Measurements from ENCODE around the gene OPN1SW.

Gene OPN1SW, protein sequence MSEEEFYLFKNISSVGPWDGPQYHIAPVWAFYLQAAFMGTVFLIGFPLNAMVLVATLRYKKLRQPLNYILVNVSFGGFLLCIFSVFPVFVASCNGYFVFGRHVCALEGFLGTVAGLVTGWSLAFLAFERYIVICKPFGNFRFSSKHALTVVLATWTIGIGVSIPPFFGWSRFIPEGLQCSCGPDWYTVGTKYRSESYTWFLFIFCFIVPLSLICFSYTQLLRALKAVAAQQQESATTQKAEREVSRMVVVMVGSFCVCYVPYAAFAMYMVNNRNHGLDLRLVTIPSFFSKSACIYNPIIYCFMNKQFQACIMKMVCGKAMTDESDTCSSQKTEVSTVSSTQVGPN

DNA sequence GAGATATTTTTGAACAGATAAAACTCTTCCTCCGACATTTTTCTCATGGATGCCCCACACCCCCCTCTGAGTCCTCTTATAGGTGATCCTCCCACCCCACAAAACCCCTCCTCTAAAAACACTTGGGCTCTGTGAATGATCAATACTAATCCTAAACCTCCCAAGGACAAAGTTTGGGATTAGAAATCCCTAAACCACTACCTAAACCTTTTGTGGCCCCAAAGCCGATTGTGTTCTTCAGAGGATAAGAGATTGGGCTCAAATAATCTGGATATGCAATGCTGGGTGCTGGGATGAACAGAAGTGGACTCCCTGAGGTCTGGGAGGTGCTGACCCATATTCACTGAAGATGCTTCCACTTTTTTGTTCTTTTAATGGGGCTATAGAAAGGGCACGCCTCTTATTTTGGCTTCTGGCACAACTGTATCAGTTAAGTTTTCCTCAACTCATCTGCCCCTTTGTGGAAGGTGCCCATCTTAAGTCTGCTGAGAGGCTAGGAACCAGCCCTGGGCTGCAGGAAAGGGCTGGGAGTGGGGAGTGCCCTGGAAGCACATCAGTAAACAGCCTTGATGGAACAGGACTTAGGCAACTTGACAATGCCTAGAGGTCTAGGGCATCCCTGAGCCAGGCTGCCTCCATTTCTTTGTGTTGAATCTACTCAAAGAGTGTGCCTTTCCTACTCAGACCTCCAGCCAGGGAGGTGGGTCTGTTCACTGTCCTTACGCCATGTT is at the start of gene OPN1SW:
OPN1SW (minus strand) TSS at position 51 of the 731 bp plus-strand sequence; CDS start at position 38, 13 bp downstream.
- no peak for DNase-seq

DNA sequence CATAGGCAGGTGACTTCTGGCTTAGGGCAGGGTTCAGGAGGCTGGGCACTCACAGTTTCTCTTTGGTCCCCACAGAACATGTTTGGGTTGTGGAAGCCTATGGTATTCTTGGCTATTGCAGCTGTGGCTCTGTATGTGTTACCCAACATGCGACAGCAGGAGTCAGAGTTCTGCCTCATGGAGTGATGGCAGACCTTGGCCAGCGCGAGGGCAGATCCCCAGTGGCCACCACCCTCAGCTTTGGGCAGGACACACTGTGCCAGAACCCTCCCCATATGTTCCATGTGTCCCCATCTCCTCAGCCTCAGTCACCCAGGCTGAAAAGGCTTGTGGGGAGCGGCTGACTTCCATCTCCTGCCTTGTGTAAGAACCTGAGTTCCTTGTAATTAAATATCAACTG is 46.1 kb upstream of the OPN1SW start:
- no peak for DNase-seq

DNA sequence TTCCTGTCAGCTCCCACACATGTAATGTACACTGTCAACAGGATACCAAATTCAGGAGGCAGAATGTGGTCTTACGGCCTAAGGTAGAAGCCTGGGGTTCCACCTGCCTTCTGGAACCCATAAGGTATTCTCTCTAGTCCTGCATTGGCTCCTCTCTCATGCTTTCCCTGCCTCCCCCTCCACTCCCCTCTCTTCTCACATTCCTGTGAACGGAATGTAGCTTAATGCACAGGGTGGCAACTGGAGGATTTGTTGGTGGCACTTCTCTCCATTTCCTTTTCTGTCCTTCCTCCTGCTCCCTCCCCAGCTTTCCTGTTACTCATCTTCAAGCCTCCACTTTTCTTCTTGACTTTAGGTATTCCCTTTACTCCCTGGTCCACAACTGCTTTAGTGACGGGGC is 43.1 kb upstream of the OPN1SW start:
- DNase-seq, result no peak

DNA sequence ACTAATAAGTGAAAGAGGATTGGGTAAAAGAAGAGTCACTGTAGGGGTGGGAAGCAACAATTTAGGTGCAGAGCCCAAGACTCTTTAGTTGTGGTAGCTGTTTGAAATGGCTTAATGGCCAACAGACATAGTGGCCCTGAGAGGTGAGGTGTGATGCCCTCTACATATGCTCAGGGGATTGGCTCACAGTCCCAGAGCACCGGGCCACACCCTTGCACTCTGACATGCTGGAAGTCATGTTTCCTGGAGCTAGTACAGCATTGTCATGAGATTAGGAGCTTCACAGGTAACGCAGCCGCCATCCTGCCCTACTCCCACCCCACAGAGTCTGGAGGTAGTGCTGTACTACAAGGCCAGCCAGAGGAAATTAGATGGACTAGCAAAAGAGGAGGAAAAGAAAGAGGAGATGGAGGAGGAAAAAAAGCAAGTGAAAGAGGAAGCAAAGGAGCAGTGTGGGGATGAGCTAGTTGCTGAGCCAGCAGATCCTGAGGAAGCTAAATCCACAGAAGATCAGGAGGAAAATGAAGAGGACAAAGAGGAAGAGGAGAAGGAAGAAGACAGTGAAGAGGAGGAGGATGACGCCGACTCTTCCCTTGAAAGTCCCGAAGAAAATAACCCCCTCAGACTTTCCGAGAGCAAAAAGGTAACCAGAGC is 39.8 kb upstream of the OPN1SW start:
- DNase-seq, result no peak

DNA sequence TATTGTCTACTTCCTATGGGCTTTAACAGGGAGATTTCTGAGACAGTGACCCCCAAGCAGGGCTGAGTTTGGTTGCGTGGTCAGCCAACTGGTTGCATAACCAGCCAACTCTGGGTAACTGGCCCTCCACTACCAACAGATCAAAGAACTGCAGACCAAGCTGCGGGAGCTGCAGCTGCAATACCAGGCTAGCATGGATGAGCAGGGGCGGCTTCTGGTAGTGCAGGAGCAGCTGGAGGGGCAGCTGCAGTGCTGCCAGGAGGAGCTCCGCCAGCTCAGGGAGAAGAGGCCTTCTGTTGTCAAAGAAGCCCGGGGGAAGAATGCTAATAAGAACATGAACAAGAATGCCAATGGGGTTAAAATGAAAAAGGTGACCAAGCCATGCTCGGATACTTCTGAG is 38.9 kb upstream of the OPN1SW start:
- DNase-seq, result no peak

DNA sequence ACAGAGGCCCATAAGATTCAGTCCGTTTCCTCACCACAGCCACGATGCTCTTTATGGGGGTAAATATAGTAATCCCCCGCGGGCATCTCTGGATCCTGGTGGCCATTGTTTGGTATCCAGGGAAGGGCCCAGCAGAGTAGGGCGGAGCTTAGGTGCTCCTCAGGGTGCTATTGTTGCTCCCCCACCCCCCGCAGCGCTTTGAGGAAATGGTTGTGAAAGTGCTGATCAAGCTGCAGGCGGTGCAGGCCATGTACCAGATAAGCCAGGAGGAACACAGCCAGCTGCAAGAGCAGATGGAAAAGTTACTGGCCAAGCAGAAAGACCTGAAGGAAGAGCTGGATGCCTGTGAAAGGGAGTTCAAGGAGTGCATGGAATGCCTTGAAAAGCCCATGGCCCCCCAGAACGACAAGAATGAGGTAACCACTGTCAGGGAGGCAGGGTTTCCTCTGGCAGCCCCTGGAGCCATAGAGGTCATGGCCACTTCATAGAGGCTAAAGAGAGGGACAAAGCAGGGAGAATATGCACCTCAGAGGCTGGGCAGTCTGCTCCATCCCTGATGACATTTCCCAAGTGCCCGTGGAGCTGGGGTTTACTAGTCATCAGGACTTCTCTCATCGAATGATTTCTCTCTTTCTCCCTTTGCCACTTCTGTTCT is 37.0 kb upstream of the OPN1SW start:
- DNase-seq, result no peak

DNA sequence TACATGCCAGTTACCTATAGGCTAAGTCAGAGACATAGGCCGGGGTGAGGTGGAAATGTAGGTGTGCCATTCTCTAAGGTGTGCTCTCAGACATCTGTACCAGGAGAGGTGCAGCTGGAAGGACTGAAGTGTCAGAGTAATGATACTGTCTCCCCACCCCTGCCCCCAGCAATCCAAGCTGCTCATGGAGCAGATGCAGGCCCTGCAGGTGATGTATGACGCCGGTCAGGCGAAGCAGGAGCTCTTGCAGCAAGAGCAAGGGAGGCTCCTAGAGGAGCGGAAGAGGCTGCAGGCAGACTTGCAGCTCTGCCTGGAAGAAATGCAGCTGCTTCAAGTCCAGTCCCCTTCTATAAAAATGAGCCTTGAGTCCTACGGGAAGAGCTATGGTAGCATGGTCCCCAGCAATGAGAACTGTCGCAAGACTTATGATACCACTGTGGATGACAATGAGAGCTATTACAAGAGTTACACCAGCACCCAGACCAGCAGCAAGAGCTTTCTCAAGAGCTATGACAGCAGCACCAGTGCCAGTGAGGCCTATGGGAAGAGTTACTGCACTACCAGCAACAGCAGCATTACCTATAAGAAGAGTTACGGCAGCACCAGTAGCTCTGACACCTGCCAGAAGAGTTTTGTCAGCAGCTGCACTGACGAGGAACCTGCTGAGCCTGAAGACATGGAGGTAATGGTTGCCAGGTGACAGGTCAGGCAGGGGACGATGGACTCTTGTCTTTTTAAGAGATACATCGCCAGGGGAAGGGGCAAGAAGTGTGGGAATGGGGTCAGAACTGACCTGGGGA is 36.2 kb upstream of the OPN1SW start:
- DNase-seq, result no peak

DNA sequence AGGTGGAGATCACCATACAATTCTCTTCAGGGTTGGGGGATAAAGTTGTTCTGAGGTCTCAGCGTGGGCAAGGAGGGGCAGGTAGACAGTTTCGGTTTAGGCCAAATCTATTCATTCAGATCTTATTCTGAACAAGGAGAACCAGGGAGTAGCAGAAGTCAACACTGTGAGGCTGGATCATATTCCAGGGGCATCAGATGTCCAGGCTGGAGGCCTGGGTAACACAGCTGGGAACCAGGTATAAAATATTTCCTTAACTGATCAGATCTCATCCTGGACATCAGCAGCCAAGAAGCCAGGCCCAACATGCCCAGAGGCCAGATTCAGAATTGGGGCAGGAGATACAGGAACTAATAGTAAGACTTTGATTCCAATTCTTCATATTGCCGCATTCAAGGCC is 35.4 kb upstream of the OPN1SW start:
- no peak for DNase-seq

DNA sequence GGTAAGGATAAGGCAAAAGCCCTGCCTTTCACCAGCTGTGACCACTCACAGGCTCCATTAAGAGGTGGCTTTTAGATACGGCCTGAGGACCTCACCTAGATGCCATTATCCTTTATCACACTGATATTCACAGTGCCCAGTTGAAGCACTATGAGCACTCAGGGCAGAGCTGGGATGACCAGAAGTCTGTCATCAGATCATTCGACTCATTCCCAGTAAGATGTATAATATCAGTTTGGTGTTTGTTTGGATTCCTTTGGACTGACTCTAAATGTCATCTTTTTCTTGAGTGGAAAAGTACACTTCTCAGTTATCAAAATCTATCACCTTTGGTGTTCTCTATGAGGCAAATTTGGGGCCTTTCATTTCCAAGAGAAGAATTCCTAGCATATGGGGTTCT is 34.9 kb upstream of the OPN1SW start:
- DNase-seq, result no peak

DNA sequence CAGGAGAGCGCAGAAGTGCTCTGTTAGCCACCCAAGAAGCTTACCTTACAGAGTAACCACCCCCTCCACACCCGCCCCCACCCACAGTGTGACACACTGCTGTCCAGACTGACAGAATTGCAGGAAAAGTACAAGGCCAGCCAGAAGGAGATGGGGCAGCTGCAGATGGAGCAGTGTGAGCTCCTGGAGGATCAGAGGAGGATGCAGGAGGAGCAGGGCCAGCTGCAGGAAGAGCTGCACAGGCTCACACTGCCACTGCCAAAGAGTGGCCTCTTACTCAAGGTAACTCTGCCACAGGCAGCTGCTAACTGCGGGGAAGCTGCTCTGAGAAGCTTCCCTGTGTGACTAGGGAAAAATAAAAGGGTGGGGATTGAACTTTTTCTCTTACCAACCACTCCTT is 33.8 kb upstream of the OPN1SW start:
- no peak for DNase-seq

DNA sequence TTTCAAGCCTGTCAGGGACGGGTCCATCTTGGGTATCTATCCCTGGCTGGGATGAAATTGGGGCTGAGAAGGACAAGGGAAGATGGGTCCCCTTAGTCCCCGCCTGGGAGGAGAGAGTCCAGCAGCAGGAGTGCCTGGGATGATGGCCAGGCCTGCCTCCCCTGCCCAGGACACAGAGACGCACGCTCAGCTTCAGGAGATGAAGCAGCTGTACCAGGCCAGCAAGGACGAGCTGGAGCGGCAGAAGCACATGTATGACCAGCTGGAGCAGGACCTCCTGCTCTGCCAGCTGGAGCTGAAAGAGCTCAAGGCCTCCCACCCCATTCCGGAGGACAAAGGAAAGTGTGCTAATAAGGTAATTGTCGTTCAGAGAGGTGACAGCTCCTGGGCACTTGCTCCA is 31.6 kb upstream of the OPN1SW start:
- DNase-seq, result no peak

DNA sequence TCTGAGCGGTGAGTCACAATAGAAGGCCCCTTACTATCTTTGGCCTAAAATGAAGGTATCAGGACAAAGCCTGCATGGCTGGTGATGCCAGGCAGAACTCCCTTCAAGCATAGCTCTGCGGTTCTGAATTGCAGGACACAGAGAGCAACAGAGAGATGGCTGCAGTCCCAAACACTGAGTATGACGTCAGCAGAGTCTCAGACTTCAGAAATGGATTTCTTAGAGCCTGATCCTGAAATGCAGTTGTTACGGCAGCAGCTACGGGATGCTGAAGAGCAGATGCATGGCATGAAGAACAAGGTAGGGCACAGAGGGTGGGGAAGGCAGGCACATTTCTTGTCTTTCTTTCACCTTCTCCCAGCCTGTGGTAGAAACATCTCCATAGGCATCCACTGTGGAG is 29.6 kb upstream of the OPN1SW start:
- no peak for DNase-seq

DNA sequence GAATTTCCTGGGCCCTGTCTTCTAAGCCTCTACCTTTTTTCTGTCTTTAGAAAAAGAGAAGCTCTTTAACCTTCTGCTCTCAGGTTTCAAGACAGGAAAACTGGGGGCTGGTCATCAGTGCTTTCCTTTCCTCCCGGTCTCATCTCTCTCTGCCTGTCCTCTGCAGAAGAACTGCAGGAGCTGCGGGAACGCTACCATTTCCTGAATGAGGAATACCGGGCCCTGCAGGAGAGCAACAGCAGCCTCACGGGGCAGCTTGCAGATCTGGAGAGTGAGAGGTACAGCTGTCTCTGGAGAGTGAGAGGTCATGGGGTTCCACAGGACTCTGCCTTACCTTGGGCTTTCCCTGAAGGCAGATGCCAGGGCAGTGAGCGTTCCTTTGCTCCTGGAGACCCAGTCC is 28.9 kb upstream of the OPN1SW start:
- no peak for DNase-seq

DNA sequence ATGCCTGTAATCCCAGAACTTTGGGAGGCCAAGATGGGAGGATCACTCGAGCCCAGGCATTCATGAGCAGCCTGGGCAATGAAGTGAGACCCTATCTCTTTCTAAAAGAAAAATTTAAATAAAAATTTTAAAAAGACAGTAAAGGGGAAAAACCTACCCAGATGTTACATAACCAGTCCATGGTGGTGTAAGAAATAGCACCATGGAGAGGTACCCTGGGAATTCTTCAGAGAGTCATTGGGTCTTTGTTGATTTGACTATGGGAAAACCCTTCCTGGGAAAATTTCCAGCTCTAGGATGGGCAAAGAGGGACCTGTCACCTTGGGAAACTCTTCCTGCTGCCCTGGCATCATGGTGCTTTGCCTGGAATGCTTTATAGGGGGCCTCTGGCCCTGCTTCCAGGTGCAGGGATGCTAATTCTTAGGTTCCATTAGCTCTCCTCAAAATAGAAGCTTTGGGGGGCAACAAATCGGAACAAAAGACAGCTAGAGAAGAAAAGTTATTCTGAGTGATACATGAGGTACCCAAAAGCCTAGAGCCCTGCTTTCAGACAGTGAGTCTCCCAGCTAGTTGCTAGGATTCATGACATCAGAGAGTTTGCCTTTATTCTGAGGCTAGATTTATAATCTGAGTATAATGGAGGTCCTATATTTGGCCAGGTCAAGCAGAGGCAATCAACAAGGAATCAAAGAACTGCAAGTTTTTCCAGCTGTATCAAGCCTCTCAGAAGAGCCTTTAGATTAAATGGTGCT is 26.2 kb upstream of the OPN1SW start:
- DNase-seq, result no peak

DNA sequence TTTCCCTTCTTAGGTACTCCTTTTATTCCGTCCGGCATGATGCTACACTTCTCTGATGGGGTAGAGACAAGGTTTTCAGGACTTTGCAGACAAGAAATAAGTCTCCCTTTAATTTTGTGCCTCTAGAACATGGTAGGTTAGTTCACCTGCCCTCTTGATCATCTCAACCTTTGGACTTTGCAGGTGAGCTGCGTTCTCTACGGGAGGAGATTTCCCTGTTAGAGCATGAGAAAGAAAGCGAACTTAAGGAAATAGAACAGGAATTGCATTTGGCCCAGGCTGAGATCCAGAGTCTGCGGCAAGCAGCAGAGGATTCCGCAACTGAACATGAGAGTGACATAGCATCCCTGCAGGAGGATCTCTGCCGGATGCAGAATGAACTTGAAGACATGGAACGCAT is 25.4 kb upstream of the OPN1SW start:
- no peak for DNase-seq

DNA sequence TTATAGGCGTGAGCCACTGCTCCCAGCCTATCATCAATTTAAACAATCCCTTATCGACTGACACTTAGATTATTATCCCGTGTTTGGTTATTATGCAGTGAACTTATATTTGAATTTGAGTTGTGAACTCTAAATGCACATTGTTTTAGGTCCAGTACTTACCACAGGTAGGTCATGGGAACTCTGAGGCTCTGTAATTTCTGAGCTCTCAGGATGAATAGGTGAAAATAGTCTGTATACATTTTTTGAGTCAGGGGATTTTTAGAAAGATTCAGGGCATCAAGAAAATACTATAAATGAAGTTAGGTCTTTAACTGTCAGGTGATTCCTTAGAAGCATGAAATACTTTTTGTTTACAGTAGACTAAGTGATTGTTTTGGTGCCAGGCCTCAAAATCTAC is 25.0 kb upstream of the OPN1SW start:
- no peak for DNase-seq

DNA sequence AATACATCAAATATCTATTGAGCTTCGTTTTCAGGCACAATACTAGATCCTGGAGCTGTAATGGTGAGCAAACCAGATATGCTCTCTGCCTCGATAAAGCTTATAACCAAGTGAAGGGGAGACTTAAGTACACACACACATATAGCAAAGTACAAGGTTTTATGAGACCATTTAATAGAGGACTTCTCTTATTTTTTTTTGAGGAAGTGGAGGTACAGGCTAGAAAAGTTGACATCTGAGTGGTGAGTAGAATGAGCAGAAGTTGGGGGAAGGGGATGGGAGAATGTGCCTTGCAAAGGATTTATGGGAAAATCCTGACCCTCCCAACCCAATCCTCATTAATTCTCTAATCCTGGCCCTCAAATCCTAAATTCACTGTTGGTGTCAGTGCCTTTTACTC is 23.9 kb upstream of the OPN1SW start:
- no peak for DNase-seq

DNA sequence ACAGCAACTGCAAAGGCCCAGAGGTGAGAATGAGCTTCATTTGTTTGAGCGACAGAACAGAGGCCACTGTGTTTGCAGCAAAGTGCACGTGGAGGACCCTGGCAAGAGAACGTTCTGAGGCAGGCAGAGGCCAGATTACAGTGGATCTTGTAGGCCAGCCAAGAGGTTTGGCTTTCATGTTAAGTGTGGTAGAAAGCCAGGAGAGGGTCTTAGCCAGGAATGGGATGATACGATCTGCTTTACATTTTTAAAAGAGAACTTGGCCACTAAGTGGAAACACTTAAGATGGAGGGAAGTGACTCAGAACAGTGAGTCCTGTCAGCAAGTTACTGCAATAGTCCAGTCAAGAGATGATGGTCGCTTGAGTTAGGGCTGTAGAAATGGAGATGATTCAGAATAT is 20.7 kb upstream of the OPN1SW start:
- no peak for DNase-seq

DNA sequence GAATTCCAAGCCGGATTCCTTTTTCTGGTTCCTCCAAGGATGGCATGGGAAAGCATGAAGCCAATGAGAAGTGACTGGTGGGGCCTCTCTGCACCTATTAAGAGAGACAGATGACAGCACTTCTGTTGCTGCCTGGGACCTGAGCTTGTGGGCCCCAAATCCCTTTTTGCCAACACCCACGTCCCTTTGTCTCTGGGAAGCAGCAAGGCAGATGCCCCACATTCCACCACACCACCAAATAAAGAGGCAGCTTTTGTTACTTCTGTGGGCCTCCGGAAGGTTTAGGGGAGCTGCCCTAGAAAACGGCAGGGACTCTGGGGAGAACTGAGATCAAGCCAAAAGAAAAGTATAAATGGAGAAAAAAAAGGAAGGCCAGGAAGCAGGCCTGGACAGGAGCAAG is 19.5 kb upstream of the OPN1SW start:
- no peak for DNase-seq

DNA sequence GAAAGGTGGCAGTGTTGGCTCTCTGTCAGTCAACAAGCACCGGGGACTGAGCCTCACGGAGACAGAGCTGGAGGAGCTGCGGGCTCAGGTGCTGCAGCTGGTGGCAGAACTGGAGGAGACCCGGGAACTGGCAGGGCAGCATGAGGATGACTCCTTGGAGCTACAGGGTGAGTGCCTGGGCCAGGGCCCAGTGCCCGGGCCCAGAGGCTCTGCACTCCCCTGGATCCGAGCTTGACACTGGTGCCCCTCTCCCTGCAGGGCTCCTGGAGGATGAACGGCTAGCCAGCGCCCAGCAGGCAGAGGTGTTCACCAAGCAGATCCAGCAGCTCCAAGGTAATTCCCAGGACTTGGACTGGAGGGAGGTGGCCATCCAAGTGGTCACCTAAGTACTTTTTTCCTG is 18.8 kb upstream of the OPN1SW start:
- DNase-seq, result no peak

DNA sequence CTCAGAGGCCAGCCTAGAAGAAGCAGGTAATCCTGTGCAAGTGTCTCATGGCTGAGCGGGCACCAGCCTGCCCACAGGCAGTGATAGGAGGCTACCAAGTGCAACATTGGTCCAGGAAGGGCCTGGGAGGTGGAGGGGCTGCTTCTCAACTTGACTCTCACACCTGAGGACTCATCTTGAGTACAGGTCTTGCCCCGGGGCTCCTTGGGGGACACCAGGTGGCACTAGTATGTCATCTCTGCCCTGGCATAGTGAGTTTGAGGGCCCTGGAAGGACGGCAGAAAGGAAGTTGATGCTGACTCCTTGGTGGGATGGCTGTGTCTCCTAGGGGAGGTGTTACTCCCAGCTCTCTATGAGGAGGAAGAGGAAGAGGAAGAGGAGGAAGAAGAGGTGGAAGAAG is 18.4 kb upstream of the OPN1SW start:
- peak; percentile 25 for DNase-seq

DNA sequence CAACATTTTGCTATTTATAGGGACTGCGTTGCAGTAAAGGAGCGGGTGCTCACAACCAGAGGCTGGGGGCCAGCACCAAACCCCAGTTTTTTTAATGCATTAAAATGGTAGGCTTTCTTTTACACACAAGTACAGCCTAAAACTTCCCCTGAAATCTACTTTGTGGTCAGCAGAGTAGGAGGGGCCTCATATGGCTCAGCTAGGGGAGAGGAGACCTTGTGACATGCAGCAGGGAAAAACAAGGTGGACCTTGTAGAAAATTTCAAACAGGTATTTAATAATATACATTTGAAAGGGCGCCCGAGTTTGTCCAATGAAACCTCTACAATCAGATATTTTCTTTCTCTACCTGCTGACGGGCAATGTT is 17.6 kb upstream of the OPN1SW start:
- DNase-seq, result no peak

Measured in activated CD8-positive, alpha-beta memory T cell treated with anti-CD3 and anti-CD28 coated beads, Interleukin-2, amount 50 U/mL, for 4 hours (primary cell).